Suppressor macrophage treated with lipopolysaccharide for 4 hours (primary cell): Measurements from ENCODE around the gene RAB19.
"Not testable (repeated sequence)": the region's sequence is repeated elsewhere in the genome, so short reads cannot be mapped to it uniquely, and the experiment has no call there.

Experiments
- DNase-seq: peaks from one replicate; pipeline ENCODE4 v3.0.0-alpha.2; 2020

RAB19 gene

DNA sequence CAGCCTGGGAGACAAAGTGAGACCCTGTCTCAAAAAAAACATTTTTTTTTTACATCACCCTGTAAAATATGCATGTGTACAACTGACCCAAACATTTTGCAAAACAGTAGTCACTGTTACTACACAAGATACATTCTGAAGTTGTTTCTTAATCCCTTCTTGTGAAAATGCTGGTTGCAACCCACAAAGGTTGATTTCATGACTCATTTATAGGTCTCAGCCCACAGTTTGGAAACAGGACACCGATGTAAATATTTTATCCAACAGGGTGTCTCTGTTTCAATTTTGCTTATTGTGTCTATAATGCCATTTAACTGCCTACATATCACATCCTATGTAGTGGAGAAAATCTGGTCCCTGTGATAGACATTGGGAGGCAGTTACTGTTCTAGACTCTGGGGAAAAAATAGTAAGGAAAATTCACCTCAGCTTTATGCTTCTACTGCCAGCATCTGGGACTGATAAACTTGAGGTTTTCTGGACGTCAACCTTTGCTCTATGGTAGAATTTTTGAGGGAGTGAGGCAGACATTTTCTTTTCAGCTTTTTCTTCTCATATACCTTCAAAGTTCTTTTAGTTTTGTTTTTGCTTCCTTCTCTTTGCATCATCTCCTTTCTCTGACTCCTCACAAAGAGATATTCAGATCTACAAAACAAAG is 1.6 kb upstream of the RAB19 start:
- DNase-seq = peak; percentile 18

GRCh38 chr7:140404565-140405065 is 757 bp downstream of the RAB19 start:
- DNase-seq = no peak

- DNase-seq = no peak
These were observed 11.5 kb downstream of the RAB19 start for GRCh38 chr7:140415361-140415760.

DNA sequence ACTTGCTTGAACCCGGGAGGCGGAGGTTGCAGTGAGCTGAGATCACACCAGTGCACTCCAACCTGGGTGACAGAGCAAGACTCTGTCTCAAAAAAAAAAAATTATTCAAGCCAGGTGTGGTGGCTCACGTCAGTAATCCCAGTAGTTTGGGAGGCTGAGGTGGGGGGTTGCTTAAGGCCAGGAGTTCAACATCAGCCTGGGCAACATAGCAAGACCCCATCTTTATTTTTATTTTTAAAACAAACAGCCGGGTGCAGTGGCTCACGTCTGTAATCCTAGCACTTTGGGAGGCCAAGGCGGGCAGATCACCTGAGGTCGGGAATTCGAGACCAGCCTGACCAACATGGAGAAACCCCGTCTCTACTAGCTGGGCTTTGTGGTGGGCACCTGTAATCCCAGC is 12.0 kb downstream of the RAB19 start:
- not testable (repeated sequence) for DNase-seq

- no peak for DNase-seq
These were observed 12.7 kb downstream of the RAB19 start for GRCh38 chr7:140416560-140416959.

DNA sequence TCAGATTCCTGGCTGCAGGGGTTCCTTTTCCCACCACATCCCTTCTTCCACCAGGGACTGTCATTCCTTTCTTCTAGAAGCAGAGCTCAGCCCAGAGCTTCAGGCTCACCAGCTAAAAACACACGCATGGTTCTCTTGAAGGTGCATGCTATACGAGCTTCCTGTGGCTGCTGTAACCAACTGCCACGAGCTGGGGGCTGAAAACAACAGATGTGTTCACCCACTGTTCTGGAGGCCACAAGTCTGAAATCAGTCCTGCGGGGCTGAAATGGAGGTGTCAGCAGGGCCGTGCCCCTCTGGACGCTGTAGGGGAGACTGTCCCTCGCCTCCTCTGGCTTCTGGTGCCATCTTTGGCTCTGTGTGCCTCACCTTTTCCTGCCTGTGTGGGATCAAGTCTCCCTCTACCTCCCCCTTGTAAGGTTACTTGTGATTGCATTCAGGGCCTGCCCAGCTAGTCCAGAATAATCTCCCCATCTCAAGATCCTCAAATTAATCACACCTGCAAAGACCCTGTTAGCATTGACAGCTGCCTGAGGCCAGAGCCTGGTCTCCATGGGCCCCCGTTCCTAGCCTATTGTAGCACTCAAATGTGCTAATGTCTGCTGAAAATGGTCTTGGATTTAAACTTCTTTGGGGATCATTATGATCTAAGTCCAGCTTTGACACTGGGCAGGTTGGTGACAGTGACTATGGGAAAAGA is 13.7 kb downstream of the RAB19 start:
- no peak for DNase-seq

DNA sequence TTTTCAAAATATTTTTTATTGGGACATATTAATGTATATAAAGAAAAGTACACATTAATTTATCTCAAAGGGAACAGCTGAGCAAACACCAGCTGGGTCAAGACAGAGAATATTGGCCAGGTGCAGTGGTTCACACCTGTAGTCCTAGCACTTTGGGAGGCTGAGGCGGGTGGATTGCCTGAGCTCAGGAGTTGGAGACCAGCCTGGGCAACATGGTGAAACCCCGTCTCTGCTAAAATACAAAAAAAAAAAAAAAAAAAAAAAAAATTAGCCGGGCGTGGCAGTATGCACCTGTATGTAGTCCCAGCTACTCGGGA is 14.3 kb downstream of the RAB19 start:
- DNase-seq = not testable (repeated sequence)

DNA sequence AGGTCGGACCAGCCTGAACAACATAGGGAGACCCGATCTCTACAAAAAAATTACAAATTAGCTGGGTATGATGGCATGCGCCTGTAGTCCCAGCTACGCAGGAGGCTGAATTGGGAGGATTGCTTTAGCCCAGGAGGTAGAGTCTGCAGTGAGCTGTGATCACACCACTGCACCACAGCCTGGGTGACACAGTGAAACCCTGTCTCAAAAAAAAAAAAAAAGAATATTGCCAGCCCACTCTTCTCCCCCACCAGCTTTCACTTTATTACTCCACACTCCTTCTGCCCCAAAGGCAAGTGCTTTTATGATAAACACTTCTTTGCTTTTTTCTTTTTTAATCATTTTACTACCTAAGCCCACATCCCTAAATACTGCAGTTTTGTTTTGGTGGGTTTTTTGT is 14.8 kb downstream of the RAB19 start:
- DNase-seq = no peak

DNA sequence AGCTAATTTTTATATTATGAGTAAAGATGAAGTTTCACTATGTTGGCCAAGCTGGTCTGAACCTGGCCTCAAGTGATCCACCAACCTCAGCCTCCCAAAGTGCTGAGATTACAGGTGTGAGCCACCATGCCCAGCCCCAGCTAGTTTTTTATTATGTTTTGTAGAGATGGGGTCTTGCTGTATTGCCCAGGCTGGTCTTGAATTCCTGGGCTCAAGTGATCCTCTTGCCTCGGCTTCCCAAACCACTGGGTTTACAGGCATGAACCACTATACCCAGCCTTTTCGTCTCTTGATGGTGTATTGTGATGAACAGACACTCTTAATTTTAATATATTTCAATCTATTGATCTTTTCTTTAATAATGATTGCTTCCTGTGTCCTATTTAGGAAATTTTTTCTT is 17.7 kb downstream of the RAB19 start:
- DNase-seq = no peak

GRCh38 chr7:140423501-140423900 is 19.6 kb downstream of the RAB19 start:
- DNase-seq = no peak

DNA sequence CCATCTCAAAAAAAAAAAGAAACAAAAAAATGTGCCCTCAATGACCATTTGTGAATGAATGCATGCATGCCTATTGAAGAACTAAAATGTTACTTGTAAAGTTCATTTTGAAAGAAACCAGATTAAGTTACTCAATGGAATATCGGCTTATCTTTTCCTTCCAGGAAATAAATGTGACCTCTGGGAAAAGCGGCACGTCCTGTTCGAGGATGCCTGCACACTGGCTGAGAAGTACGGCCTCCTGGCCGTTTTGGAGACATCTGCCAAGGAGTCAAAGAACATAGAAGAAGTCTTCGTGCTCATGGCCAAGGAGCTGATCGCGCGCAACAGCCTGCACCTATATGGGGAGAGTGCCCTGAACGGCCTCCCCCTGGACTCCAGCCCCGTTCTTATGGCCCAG is 21.9 kb downstream of the RAB19 start:
- DNase-seq = no peak

DNA sequence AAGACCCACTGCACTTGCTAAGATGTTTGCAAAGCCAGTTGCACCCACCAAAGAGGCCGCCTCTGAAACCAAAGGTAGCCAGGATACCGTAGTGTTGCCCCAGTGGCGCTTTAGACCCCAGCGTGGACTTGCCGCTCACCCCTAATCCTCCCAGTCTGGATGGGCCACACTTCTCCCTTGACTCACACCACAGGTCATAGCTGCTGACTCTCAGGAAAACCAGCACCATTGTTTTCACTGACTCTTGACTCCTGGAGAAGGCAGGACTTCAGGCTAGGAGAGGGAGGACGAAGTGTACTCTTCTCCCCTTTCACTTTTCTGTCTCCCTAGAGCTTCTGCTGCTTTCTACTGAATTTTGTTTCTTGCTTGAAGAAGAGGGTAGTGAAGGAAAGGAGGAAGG is 22.3 kb downstream of the RAB19 start:
- no peak for DNase-seq

DNA sequence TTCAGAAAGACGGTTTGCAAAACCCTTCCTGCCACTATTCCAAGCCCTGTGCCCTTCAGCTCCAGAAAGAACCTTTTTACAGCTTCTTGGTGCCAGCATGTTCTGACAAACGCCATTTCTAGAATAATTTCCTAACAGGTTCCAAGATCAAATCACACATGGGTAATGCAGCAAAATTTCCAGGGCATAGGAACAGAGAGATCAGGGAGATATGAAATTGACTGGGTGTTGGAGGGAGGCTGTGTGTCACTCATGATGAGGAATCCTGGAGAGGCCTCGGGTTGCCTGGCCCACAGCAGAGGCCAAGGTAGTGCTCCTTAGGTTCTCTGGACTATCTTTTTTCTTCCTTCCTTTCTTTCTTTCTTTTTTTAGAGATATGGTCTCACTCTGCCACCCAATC is 29.5 kb downstream of the RAB19 start:
- no peak for DNase-seq

DNA sequence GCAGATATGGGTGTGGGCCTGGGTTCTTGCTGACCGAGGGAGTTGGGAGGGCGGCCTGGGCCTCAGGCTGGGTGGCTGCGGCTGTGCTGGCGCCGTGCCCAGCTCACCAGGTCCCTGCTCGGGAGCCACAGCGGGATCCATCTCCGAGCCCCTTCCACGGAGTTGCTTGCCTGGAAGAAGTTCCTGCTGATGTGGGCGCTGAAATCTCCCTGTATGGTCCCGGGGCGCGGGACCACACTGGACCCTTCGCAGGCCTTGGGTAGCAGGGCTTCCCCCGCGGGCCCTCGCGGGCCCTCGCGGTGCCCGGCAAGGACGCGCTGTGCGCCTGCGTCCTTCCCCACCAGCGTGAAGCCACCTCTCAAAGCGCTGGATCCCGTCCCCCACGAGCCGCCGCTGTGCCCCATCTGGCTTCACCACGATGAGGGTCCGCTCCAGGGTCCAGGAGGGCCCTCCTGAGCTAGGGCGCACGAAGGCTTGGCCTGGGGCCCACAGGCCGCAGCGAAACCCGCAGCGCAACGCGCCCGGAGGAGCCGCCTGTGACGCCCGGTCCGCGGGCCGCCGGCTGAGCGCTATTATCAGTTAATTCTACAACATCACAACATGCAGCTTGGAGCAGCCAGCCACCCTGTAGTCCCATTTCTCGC is 31.5 kb downstream of the RAB19 start:
- DNase-seq = no peak

DNA sequence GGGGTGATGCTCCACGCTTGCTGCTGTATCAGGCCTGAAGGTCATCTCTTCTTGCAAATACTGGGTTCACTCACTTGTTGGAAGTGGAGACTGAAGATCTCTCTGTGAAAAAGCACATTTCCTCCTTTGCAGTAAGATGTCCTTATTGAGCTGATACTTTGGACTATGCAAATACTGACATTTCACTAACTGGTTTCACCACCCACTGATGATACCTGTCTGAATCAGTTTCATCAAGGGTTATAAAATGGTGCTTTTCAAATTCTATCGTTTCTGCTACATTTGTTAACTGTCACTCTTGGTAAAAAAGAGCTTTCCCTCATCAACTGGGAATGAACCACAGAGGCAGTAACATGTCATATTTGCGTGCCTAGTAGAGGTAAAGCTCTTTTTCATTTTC is 35.5 kb downstream of the RAB19 start:
- DNase-seq = no peak

DNA sequence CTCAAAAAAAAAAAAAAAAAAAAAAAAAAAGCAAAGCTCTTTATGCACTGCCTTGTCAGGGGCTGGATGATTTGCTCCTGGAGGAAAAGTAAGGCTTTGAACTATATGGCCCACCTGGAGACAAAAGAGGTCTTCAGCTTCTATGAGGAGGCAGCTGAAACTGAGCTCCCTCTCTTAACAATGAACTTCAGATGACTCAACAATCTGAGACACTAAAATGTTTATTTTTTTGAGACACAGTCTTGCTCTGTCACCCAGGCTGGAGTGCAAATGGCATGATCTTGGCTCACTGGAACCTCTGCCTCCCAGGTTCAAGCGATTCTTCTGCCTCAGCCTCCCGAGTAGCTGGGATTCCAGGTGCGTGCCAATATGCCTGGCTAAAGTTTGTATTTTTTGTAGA is 36.7 kb downstream of the RAB19 start:
- DNase-seq = no peak

DNA sequence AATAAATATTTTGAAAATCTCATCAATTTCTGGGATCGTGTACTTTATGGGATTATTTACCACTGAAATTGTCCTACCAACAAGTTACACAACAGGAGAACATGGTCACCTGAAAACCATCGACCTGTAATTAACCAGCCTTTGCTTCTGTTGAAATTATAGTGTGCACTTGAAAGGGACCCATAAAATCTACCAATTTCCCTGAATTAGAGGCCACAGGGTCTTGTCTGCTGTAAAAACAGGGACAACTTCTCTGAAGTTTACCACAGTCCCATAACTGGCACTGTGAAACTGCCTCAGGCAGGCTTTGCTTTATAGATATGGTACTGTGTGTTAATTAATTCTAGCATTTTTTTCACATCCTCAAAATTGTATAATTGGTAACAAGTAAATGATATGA is 37.7 kb downstream of the RAB19 start:
- DNase-seq = no peak

DNA sequence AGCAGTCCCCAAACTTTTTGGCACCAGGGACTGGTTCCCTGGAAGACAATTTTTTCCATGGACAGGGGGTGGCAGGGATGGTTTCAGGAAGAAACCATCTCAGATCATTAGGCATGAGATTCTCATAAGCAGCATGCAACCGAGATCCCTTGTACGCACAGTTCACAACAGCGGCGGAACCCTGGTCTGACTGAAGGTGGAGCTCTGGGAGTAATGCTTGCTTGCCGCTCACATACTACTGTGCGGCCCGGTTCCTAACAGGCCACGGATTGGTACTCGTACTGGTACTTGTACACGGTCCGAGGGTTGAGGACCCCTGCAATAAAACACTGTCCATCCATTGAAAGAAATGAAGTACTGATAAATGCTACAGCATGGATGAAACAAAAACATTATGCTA is 42.6 kb downstream of the RAB19 start:
- no peak for DNase-seq

DNA sequence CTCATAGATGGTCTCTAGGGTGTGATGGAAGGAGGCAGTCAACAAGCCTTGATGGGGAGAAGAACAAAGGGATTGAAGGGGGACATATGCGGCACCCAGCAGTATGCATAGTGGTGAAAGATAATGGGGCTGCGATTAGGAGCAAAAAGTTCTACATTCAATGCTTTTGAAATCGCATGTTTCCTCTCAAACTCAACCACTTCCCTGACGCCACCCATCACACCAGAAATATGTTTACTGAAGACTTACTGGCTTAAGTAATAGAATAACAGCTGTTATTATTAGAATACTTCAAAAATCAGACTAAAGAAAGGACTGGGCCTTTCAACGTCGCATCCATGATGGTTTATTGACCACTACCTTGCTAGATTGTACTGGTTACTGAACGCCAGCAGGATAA is 44.0 kb downstream of the RAB19 start:
- DNase-seq = no peak

DNA sequence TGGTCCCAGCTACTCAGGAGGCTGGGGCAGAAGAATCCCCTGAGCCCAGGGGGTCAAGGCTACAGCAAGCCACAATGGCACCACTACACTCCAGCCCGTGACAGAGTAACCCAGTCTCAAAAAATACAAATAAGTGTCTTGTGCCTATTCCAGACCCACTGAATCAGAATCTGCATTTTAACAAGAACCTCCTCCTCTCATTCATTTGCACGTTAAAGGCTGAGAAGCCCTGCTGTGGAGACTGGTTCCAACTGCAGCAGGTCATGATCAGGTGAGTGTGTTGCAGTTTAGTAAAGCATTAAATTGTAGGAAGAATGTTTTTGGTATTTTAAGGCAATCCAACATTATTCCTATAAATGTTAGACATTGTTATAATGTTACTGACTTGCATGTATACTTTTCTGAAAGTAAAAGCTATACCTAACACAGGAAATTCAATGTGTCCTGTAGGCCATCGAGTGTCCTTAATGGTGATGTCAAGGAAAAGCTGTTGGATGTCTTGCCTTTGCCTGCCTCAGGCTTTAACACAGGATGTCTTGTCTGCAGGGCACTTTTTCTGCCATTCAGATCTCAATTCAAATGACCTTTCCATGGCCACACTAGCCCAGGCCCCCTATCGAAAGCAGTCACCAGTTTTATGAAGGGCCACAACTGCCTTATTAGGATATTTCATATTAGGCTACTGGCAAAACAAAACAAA is 45.1 kb downstream of the RAB19 start:
- no peak for DNase-seq

- DNase-seq = no peak
These were observed 47.9 kb downstream of the RAB19 start for GRCh38 chr7:140451716-140452115.

GRCh38 chr7:140453273-140453672 is 49.4 kb downstream of the RAB19 start:
- no peak for DNase-seq

DNA sequence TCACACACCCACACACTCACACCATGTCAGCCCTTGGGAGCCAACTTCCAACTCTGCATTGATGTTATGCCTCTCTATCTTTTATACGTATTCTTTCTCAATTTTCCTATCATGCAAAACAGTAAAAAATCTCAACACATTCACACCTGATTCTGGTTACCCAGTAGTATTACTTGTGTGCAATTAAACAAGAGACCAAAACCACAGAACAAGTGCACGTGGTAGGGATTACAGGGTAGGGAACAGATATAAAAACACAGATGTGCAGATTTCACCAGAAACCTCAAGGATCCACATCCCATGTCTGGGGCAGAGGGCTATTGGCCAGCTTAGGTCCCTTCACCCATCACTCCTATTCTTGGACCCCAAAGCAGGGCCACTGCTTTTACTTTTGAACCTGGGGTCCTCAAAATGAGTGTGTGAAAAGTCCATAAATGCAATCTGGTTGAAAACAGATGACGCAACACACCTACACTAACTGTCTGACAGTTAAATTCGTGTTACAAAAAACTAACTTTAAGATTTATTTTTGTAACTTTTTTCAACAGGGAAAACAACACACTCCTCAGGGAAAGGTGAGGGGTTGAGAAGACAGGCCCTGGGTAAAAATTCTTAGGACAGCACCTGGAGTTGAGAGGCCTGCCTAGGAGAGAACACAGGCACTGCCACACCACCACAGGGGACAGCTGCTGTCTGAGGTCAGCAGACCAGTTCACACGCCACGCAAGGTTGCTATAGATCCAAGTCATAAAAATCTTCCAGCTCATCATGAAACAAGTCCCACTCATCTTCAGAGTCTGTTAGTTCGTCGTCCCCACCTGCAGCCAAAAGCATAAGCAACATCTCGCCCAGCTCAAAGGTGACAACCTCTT is 50.2 kb downstream of the RAB19 start:
- DNase-seq = not testable (repeated sequence)
